Measurements from ENCODE around the gene GRIA1. TPM values are rescaled to one million over a fixed set of nuclear protein-coding genes. Genes with fewer than 3 reads are reported as not detected.

GRIA1 gene
- total RNA-seq, 1 experiment from 2014 or later: not detected

- H3K27ac ChIP-seq: no peak overlapping the region
- H3K27me3 ChIP-seq (replicated peaks): no peaks in the 10 kb centered on the region
- H3K36me3 ChIP-seq: no peaks in the 10 kb centered on the region
- H3K9me3 ChIP-seq (replicated peaks): no peaks in the 10 kb centered on the region
- no peak overlapping the region for H3K4me3 ChIP-seq
- DNase-seq (ENCODE audit: low read depth in 1 of 2, low spot score in 2 of 2): no peak
- no peaks in the 10 kb centered on the region for H3K4me1 ChIP-seq (replicated peaks)
Measured at GRCh38 chr5:153636670-153637451, 146.4 kb downstream of the GRIA1 start.

- H3K9me3 ChIP-seq (replicated peaks): no peaks in the 10 kb centered on the region
Measured at GRCh38 chr5:153640293-153640692, 149.8 kb downstream of the GRIA1 start.

GRCh38 chr5:153641183-153641688, 150.8 kb downstream of the GRIA1 start:
- H3K4me3 ChIP-seq: no peak overlapping the region
- no peak overlapping the region for H3K27ac ChIP-seq
- no peak for DNase-seq (ENCODE audit: low read depth in 1 of 2, low spot score in 2 of 2)
- no peaks in the 10 kb centered on the region for H3K27me3 ChIP-seq (replicated peaks)
- H3K9me3 ChIP-seq (replicated peaks): no peaks in the 10 kb centered on the region
- no peaks in the 10 kb centered on the region for H3K4me1 ChIP-seq (replicated peaks)
- H3K36me3 ChIP-seq: no peaks in the 10 kb centered on the region

More at GRCh38 chr5:153640293-153640692, 149.8 kb downstream of the GRIA1 start:
- Histone ChIP-seq H3K4me1 (replicated peaks) (no peaks in the 10 kb centered on the region), H3K36me3 (no peaks in the 10 kb centered on the region), H3K27ac (no peak overlapping the region), H3K4me3 (no peak overlapping the region), H3K27me3 (replicated peaks) (no peaks in the 10 kb centered on the region)
- DNase-seq (ENCODE audit: low read depth in 1 of 2, low spot score in 2 of 2): no peak

GRCh38 chr5:153654504-153655200, 164.2 kb downstream of the GRIA1 start:
- Histone ChIP-seq H3K27me3 (replicated peaks) (no peaks in the 10 kb centered on the region), H3K4me1 (replicated peaks) (no peaks in the 10 kb centered on the region), H3K4me3 (no peak overlapping the region), H3K36me3 (no peaks in the 10 kb centered on the region), H3K9me3 (replicated peaks) (0 out of 2 replicates have a peak, but pooled peaks cover 3% of the 10 kb centered on the region), H3K27ac (no peak overlapping the region)
- DNase-seq (ENCODE audit: low read depth in 1 of 2, low spot score in 2 of 2): no peak

GRCh38 chr5:153655201-153655510, 164.7 kb downstream of the GRIA1 start:
- Histone ChIP-seq H3K4me3 (no peak overlapping the region), H3K27ac (no peak overlapping the region), H3K9me3 (replicated peaks) (0 out of 2 replicates have a peak, but pooled peaks cover 3% of the 10 kb centered on the region), H3K27me3 (replicated peaks) (no peaks in the 10 kb centered on the region), H3K36me3 (no peaks in the 10 kb centered on the region), H3K4me1 (replicated peaks) (no peaks in the 10 kb centered on the region)
- DNase-seq (ENCODE audit: low read depth in 1 of 2, low spot score in 2 of 2): no peak

GRCh38 chr5:153658149-153658548, 167.7 kb downstream of the GRIA1 start:
- no peak overlapping the region for H3K4me3 ChIP-seq
- H3K27me3 ChIP-seq (replicated peaks): no peaks in the 10 kb centered on the region
- no peak overlapping the region for H3K27ac ChIP-seq
- H3K4me1 ChIP-seq (replicated peaks): no peaks in the 10 kb centered on the region
- DNase-seq (ENCODE audit: low read depth in 1 of 2, low spot score in 2 of 2): no peak
- H3K36me3 ChIP-seq: no peaks in the 10 kb centered on the region
- 0 out of 2 replicates have a peak, but pooled peaks cover 3% of the 10 kb centered on the region for H3K9me3 ChIP-seq (replicated peaks)

GRCh38 chr5:153658606-153659005, 168.1 kb downstream of the GRIA1 start:
- no peaks in the 10 kb centered on the region for H3K4me1 ChIP-seq (replicated peaks)
- H3K27ac ChIP-seq: no peak overlapping the region
- DNase-seq (ENCODE audit: low read depth in 1 of 2, low spot score in 2 of 2): no peak
- H3K36me3 ChIP-seq: no peaks in the 10 kb centered on the region
- H3K9me3 ChIP-seq (replicated peaks): 0 out of 2 replicates have a peak, but pooled peaks cover 3% of the 10 kb centered on the region
- no peak overlapping the region for H3K4me3 ChIP-seq
- no peaks in the 10 kb centered on the region for H3K27me3 ChIP-seq (replicated peaks)

GRCh38 chr5:153659039-153659736, 168.7 kb downstream of the GRIA1 start:
- Histone ChIP-seq H3K4me1 (replicated peaks) (no peaks in the 10 kb centered on the region), H3K36me3 (no peaks in the 10 kb centered on the region), H3K4me3 (no peak overlapping the region), H3K27ac (no peak overlapping the region), H3K9me3 (replicated peaks) (no peaks in the 10 kb centered on the region), H3K27me3 (replicated peaks) (no peaks in the 10 kb centered on the region)
- DNase-seq (ENCODE audit: low read depth in 1 of 2, low spot score in 2 of 2): no peak

GRCh38 chr5:153660919-153661318, 170.4 kb downstream of the GRIA1 start:
- no peak overlapping the region for H3K4me3 ChIP-seq
- H3K27me3 ChIP-seq (replicated peaks): no peaks in the 10 kb centered on the region
- no peak overlapping the region for H3K27ac ChIP-seq
- H3K4me1 ChIP-seq (replicated peaks): no peaks in the 10 kb centered on the region
- no peak for DNase-seq (ENCODE audit: low read depth in 1 of 2, low spot score in 2 of 2)
- H3K9me3 ChIP-seq (replicated peaks): no peaks in the 10 kb centered on the region
- H3K36me3 ChIP-seq: no peaks in the 10 kb centered on the region

- no peak overlapping the region for H3K4me3 ChIP-seq
- DNase-seq (ENCODE audit: low read depth in 1 of 2, low spot score in 2 of 2): no peak
- no peaks in the 10 kb centered on the region for H3K36me3 ChIP-seq
- H3K27ac ChIP-seq: no peak overlapping the region
- no peaks in the 10 kb centered on the region for H3K4me1 ChIP-seq (replicated peaks)
- no peaks in the 10 kb centered on the region for H3K9me3 ChIP-seq (replicated peaks)
- H3K27me3 ChIP-seq (replicated peaks): no peaks in the 10 kb centered on the region
Measured at GRCh38 chr5:153661897-153662296, 171.4 kb downstream of the GRIA1 start.

- no peaks in the 10 kb centered on the region for H3K9me3 ChIP-seq (replicated peaks)
- H3K27ac ChIP-seq: no peak overlapping the region
- no peaks in the 10 kb centered on the region for H3K27me3 ChIP-seq (replicated peaks)
- H3K4me3 ChIP-seq: no peak overlapping the region
- no peak for DNase-seq (ENCODE audit: low read depth in 1 of 2, low spot score in 2 of 2)
- peaks cover 12% of the 10 kb centered on the region for H3K4me1 ChIP-seq (replicated peaks)
- H3K36me3 ChIP-seq: no peaks in the 10 kb centered on the region
Measured at GRCh38 chr5:153670101-153670500, 179.6 kb downstream of the GRIA1 start.

GRCh38 chr5:153671653-153672346, 181.3 kb downstream of the GRIA1 start:
- H3K4me1 ChIP-seq (replicated peaks): peaks cover 12% of the 10 kb centered on the region
- H3K27me3 ChIP-seq (replicated peaks): no peaks in the 10 kb centered on the region
- DNase-seq (ENCODE audit: low read depth in 1 of 2, low spot score in 2 of 2): peak in 1 of 2 experiments; percentile 4
- H3K27ac ChIP-seq: no peak overlapping the region
- H3K36me3 ChIP-seq: no peaks in the 10 kb centered on the region
- H3K9me3 ChIP-seq (replicated peaks): no peaks in the 10 kb centered on the region
- H3K4me3 ChIP-seq: no peak overlapping the region

GRCh38 chr5:153672347-153673090, 182.0 kb downstream of the GRIA1 start:
- no peaks in the 10 kb centered on the region for H3K9me3 ChIP-seq (replicated peaks)

More at GRCh38 chr5:153672347-153673090, 182.0 kb downstream of the GRIA1 start:
- Histone ChIP-seq H3K27ac (no peak overlapping the region), H3K4me3 (no peak overlapping the region), H3K27me3 (replicated peaks) (no peaks in the 10 kb centered on the region), H3K36me3 (no peaks in the 10 kb centered on the region), H3K4me1 (replicated peaks) (peaks cover 12% of the 10 kb centered on the region)
- peak in 1 of 2 experiments; percentile 46 for DNase-seq (ENCODE audit: low read depth in 1 of 2, low spot score in 2 of 2)

Measured in SJSA1 (cell line).